H9 (cell line): Measurements from ENCODE around the gene WNT3A. TPM values are rescaled to one million over a fixed set of nuclear protein-coding genes. Genes with fewer than 3 reads are reported as not detected.

Source experiments
- DNase-seq: peaks from one replicate; pipeline ENCODE4 v3.0.0-alpha.2; 2017
- H2AFZ ChIP-seq: one replicate; pipeline ENCODE4 v1.6.1; 2013; ENCODE audit warnings: mild to moderate bottlenecking, low read length, control low read depth, moderate library complexity
- H2AK5ac ChIP-seq: 2 replicates; pipeline ENCODE4 v1.6.1; 2013; ENCODE audit warnings: low read length, control low read depth, mixed read lengths; ENCODE audit not compliant: insufficient read length
- H2BK120ac ChIP-seq: one replicate; pipeline ENCODE4 v1.6.1; 2013; ENCODE audit warnings: low read depth, mild to moderate bottlenecking, low read length, control low read depth, inconsistent platforms; ENCODE audit not compliant: poor library complexity, severe bottlenecking
- H2BK12ac ChIP-seq: 2 replicates; pipeline ENCODE4 v1.6.1; 2013; ENCODE audit warnings: low read length, control low read depth, mixed read lengths, low read depth; ENCODE audit not compliant: insufficient read length
- H2BK15ac ChIP-seq: 2 replicates; pipeline ENCODE4 v1.6.1; 2013; ENCODE audit warnings: low read depth, low read length, control low read depth
- H2BK20ac ChIP-seq: one replicate; pipeline ENCODE4 v1.6.1; 2013; ENCODE audit warnings: low read depth, mild to moderate bottlenecking, low read length, control low read depth, inconsistent platforms; ENCODE audit not compliant: poor library complexity, severe bottlenecking
- H2BK5ac ChIP-seq: 2 replicates; pipeline ENCODE4 v1.6.1; 2013; ENCODE audit warnings: low read length, control low read depth, mixed read lengths; ENCODE audit not compliant: insufficient read length
- H3K14ac ChIP-seq: 2 replicates; pipeline ENCODE4 v1.6.1; 2013; ENCODE audit warnings: low read length, control low read depth; ENCODE audit not compliant: insufficient read depth
- H3K18ac ChIP-seq: 2 replicates; pipeline ENCODE4 v1.6.1; 2013; ENCODE audit warnings: low read depth, mild to moderate bottlenecking, mixed read lengths, low read length, control low read depth; ENCODE audit not compliant: insufficient read length
- H3K23ac ChIP-seq: 2 replicates; pipeline ENCODE4 v1.6.1; 2013; ENCODE audit warnings: low read length, control low read depth, mixed read lengths, low read depth; ENCODE audit not compliant: insufficient read length
- H3K23me2 ChIP-seq: 2 replicates; pipeline ENCODE4 v1.6.1; 2013; ENCODE audit warnings: low read depth, mild to moderate bottlenecking, mixed read lengths, low read length, control low read depth; ENCODE audit not compliant: insufficient read length, poor library complexity, severe bottlenecking
- H3K27ac ChIP-seq: 2 replicates; pipeline ENCODE4 v1.5.1; 2013; ENCODE audit warnings: low read length, control low read depth, mixed read lengths, low read depth; ENCODE audit not compliant: insufficient read length
- H3K27me3 ChIP-seq: 2 replicates; pipeline ENCODE4 v1.6.1; 2013; ENCODE audit warnings: low read length, control low read depth, inconsistent platforms; ENCODE audit not compliant: insufficient read depth
- H3K4ac ChIP-seq: 2 replicates; pipeline ENCODE4 v1.6.1; 2013; ENCODE audit warnings: low read depth, mild to moderate bottlenecking, control low read depth, inconsistent platforms, low read length, moderate library complexity
- H3K4me1 ChIP-seq: 2 replicates; pipeline ENCODE4 v1.6.1; 2013; ENCODE audit warnings: low read length, control low read depth, inconsistent platforms; ENCODE audit not compliant: insufficient read depth
- H3K4me2 ChIP-seq: 2 replicates; pipeline ENCODE4 v1.6.1; 2013; ENCODE audit warnings: low read length, control low read depth, mixed read lengths; ENCODE audit not compliant: insufficient read length, insufficient read depth
- H3K56ac ChIP-seq: 2 replicates; pipeline ENCODE4 v1.6.1; 2013; ENCODE audit warnings: low read depth, mild to moderate bottlenecking, mixed read lengths, low read length, control low read depth; ENCODE audit not compliant: insufficient read length
- H3K79me1 ChIP-seq: 2 replicates; pipeline ENCODE4 v1.6.1; 2013; ENCODE audit warnings: low read depth, mild to moderate bottlenecking, moderate library complexity, low read length, control low read depth, inconsistent platforms; ENCODE audit not compliant: insufficient read depth, poor library complexity, severe bottlenecking
- H3K79me2 ChIP-seq: 2 replicates; pipeline ENCODE4 v1.6.1; 2013; ENCODE audit warnings: low read length, control low read depth, inconsistent platforms; ENCODE audit not compliant: insufficient read depth
- H3K9ac ChIP-seq: 2 replicates; pipeline ENCODE4 v1.6.1; 2013; ENCODE audit warnings: low read length, control low read depth, mixed read lengths; ENCODE audit not compliant: insufficient read length; ENCODE audit errors: extremely low read depth
- H3K9me3 ChIP-seq: one replicate; pipeline ENCODE4 v1.6.1; 2013; ENCODE audit warnings: low read depth, low read length, inconsistent platforms; ENCODE audit not compliant: control insufficient read depth
- H3T11ph ChIP-seq: one replicate; pipeline ENCODE4 v1.6.1; 2013; ENCODE audit warnings: mild to moderate bottlenecking, low read length, control low read depth, inconsistent platforms
- H4K20me1 ChIP-seq: one replicate; pipeline ENCODE4 v1.6.1; 2013; ENCODE audit not compliant: control insufficient read depth, insufficient read length, insufficient read depth
- H4K5ac ChIP-seq: 2 replicates; pipeline ENCODE4 v1.6.1; 2013; ENCODE audit warnings: low read depth, mild to moderate bottlenecking, mixed read lengths, low read length, control low read depth; ENCODE audit not compliant: insufficient read length
- H4K8ac ChIP-seq: replicated peaks from 2 replicates; pipeline ENCODE4 v1.6.1; 2013; ENCODE audit warnings: low read length, control low read depth, mixed read lengths, low read depth; ENCODE audit not compliant: insufficient read length
- H4K91ac ChIP-seq: 2 replicates; pipeline ENCODE4 v1.6.1; 2013; ENCODE audit warnings: low read depth, mild to moderate bottlenecking, moderate library complexity, mixed read lengths, low read length, control low read depth; ENCODE audit not compliant: insufficient read length
- H3K27ac Mint-ChIP-seq, 3 experiments: 2 replicates in 2 of 3; 3 replicates in 1 of 3; pipeline ENCODE4 v1.8.0; 2020 to 2021; ENCODE audit warnings: mixed read lengths in 3 of 3, mild to moderate bottlenecking in 1 of 3, moderate library complexity in 1 of 3
- H3K27me3 Mint-ChIP-seq: 2 replicates; pipeline ENCODE4 v1.8.0; 2021; ENCODE audit warnings: low read depth, mild to moderate bottlenecking, moderate library complexity, mixed read lengths
- H3K36me3 Mint-ChIP-seq, 3 experiments: 2 replicates in 2 of 3; 3 replicates in 1 of 3; pipeline ENCODE4 v1.8.0; 2020 to 2021; ENCODE audit warnings: low read depth in 3 of 3, mixed read lengths in 3 of 3; ENCODE audit not compliant: insufficient read depth in 1 of 3
- H3K4me1 Mint-ChIP-seq, 2 experiments: 2 replicates each; pipeline ENCODE4 v1.8.0; 2020; ENCODE audit warnings: mixed read lengths in 2 of 2
- H3K4me3 Mint-ChIP-seq, 2 experiments: 2 replicates in 1 of 2; 3 replicates in 1 of 2; pipeline ENCODE4 v1.8.0; 2020 to 2021; ENCODE audit warnings: mild to moderate bottlenecking in 2 of 2, mixed read lengths in 2 of 2, moderate library complexity in 1 of 2
- H3K9me3 Mint-ChIP-seq, 2 experiments: 2 replicates in 1 of 2; 3 replicates in 1 of 2; pipeline ENCODE4 v1.8.0; 2020; ENCODE audit warnings: mild to moderate bottlenecking in 2 of 2, mixed read lengths in 2 of 2, moderate library complexity in 1 of 2
- CTCF ChIP-seq: fragments of 200-600 bp; sonication (generic); conservative IDR thresholded peaks from 3 replicates; pipeline ENCODE4 v1.8.0; 2021; ENCODE audit warnings: antibody characterized with exemption, mild to moderate bottlenecking
- WGBS: extraction: QIAGEN DNeasy Blood & Tissue Kit; methylation state at CpG from one replicate; pipeline ENCODE4 v1.1.7; 2013; ENCODE audit warnings: missing lambda C conversion rate, low lambda C conversion rate, mixed read lengths; ENCODE audit not compliant: insufficient read length; ENCODE audit errors: extremely low coverage; 5-methylcytosine and 5-hydroxymethylcytosine counted together
- total RNA-seq: library from RNA; stranded (reverse); gene quantifications from 2 replicates; pipeline ENCODE4 v1.2.1, GENCODE V29; 2021

Gene WNT3A
- total RNA-seq, 1 experiment from 2014 or later = 0.17 TPM

GRCh38 chr1:228072658-228073043, 65.9 kb downstream of the WNT3A start:
- no peak overlapping the region for H3K9ac ChIP-seq
- H2AK5ac ChIP-seq = no peak overlapping the region
- no peak overlapping the region for H3K27ac ChIP-seq
- H3K23ac ChIP-seq = no peak overlapping the region
- Mint-ChIP-seq H3K27me3 (peaks cover 77% of the 10 kb centered on the region), H3K4me1 (peaks cover 6 to 18% of the 10 kb centered on the region in 2 experiments), H3K27ac (no peak overlapping the region), H3K9me3 (no peaks in the 10 kb centered on the region), H3K36me3 (no peaks in the 10 kb centered on the region), H3K4me3 (no peak overlapping the region)
- H3K14ac ChIP-seq = no peak overlapping the region
- H4K5ac ChIP-seq = no peak overlapping the region
- no peak overlapping the region for H2BK20ac ChIP-seq
- H3K27me3 ChIP-seq = peaks cover 75% of the 10 kb centered on the region; the same call in 1 of the 2 replicates
- H3K4ac ChIP-seq = no peak overlapping the region
- H2BK5ac ChIP-seq = no peak overlapping the region
- no peak overlapping the region for H2BK120ac ChIP-seq
- no peak overlapping the region for H4K91ac ChIP-seq
- H2AFZ ChIP-seq = no peak overlapping the region
- WGBS = no CpG with 5 or more reads among the region's 5 CpGs
- no peaks in the 10 kb centered on the region for H4K20me1 ChIP-seq
- no peaks in the 10 kb centered on the region for H3K79me1 ChIP-seq
- no peaks in the 10 kb centered on the region for H3K79me2 ChIP-seq
- no peak overlapping the region for H3K18ac ChIP-seq
- H2BK15ac ChIP-seq = no peak overlapping the region
- H3K23me2 ChIP-seq = no peaks in the 10 kb centered on the region
- H3T11ph ChIP-seq = no peak overlapping the region
- DNase-seq = no peak
- no peaks in the 10 kb centered on the region for H3K9me3 ChIP-seq
- no peak overlapping the region for H4K8ac ChIP-seq
- no peak for TF ChIP-seq CTCF
- H3K56ac ChIP-seq = no peak overlapping the region
- no peak overlapping the region for H2BK12ac ChIP-seq
- H3K4me1 ChIP-seq = no peaks in the 10 kb centered on the region
- H3K4me2 ChIP-seq = no peak overlapping the region
